ENCODE results near the gene POLE2. TPM values are rescaled to one million over a fixed set of nuclear protein-coding genes. Genes with fewer than 3 reads are reported as not detected.

POLE2 gene
- total RNA-seq, 1 donor from 2014 or later, result 6.7 TPM

GRCh38 chr14:49634547-49635334, 53.3 kb downstream of the POLE2 start, which contains the start of gene DNAAF2:
Gene DNAAF2, minus strand, starts transcription at chr14:49635244. Its CDS starts 95 bp downstream, at chr14:49635149.
- TF ChIP-seq, protein P1, sequence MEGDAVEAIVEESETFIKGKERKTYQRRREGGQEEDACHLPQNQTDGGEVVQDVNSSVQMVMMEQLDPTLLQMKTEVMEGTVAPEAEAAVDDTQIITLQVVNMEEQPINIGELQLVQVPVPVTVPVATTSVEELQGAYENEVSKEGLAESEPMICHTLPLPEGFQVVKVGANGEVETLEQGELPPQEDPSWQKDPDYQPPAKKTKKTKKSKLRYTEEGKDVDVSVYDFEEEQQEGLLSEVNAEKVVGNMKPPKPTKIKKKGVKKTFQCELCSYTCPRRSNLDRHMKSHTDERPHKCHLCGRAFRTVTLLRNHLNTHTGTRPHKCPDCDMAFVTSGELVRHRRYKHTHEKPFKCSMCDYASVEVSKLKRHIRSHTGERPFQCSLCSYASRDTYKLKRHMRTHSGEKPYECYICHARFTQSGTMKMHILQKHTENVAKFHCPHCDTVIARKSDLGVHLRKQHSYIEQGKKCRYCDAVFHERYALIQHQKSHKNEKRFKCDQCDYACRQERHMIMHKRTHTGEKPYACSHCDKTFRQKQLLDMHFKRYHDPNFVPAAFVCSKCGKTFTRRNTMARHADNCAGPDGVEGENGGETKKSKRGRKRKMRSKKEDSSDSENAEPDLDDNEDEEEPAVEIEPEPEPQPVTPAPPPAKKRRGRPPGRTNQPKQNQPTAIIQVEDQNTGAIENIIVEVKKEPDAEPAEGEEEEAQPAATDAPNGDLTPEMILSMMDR (IDR thresholded peaks at IDR 0.05; ENCODE audit: unreplicated experiment), result no peak
- Mint-ChIP-seq H3K27ac (ENCODE audit: unreplicated experiment) (peak within 1 kb of the TSS; percentile 99), H3K4me1 (ENCODE audit: unreplicated experiment) (peaks cover 16% of the 10 kb centered on the region), H3K9me3 (ENCODE audit: unreplicated experiment) (no peaks in the 10 kb centered on the region), H3K4me3 (ENCODE audit: unreplicated experiment) (peak within 1 kb of the TSS; percentile 99), H3K27me3 (ENCODE audit: unreplicated experiment) (peaks cover 19% of the 10 kb centered on the region), H3K36me3 (ENCODE audit: low read depth, unreplicated experiment) (peaks cover 17% of the 10 kb centered on the region)
- DNase-seq (ENCODE audit: low spot score), result peak; percentile 57

- peak overlapping the region; percentile 96 for H3K27ac Mint-ChIP-seq (ENCODE audit: unreplicated experiment)
- peak overlapping the region; percentile 98 for H3K4me3 Mint-ChIP-seq (ENCODE audit: unreplicated experiment)
- peaks cover 19% of the 10 kb centered on the region for H3K27me3 Mint-ChIP-seq (ENCODE audit: unreplicated experiment)
- DNase-seq (ENCODE audit: low spot score), result peak; percentile 97
- TF ChIP-seq, protein P1 (IDR thresholded peaks at IDR 0.05; ENCODE audit: unreplicated experiment), result peak; percentile 85
- peaks cover 16% of the 10 kb centered on the region for H3K4me1 Mint-ChIP-seq (ENCODE audit: unreplicated experiment)
- H3K9me3 Mint-ChIP-seq (ENCODE audit: unreplicated experiment), result no peaks in the 10 kb centered on the region
- peaks cover 16% of the 10 kb centered on the region for H3K36me3 Mint-ChIP-seq (ENCODE audit: low read depth, unreplicated experiment)
These were observed 54.1 kb downstream of the POLE2 start for GRCh38 chr14:49633640-49634546.

DNA sequence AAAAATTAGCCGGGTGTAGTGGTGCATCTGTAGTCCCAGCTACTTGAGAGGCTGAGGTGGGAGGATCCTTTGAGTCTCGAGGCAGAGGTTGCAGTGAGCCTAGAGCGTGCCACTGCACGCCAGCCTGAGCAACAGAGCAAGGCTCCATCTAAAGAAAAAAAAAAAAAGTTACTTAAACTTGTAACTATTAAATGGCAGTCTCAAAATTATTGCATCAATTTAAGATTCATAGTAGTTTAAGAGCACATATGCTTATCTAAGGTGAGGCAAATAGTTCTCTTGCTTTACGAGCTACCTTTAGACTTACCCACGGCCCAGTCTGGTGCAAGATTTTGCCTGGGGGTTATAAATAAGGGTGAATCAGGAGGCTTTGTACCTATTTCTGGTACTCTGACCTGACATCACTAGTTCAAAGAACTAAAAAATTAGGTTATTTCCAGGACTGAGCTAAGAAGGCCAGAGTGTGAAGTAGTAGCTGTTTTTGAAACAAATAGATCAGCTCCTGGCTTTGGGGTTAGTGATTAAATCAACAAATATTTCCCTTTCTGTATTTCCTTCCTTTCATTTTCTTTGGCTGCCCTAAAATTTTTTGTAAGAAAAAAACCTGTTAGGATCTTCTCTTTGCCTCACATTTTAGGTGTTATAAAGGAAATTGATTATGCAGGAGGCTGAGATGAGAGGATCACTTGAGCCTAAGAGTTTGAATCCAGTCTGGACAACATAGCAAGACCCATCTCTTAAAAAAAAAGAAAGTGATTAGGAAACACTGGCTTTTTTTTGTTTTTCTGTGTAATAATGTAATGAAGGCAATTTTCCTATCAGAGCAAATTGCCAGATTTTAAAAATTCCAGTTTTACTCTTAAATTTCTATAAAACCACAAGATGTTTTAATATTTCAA, 63.8 kb downstream of the POLE2 start:
- TF ChIP-seq, protein P1 (IDR thresholded peaks at IDR 0.05; ENCODE audit: unreplicated experiment), result no peak
- Mint-ChIP-seq H3K4me3 (ENCODE audit: unreplicated experiment) (no peak overlapping the region), H3K36me3 (ENCODE audit: low read depth, unreplicated experiment) (peaks cover 12% of the 10 kb centered on the region), H3K27ac (ENCODE audit: unreplicated experiment) (no peak overlapping the region), H3K4me1 (ENCODE audit: unreplicated experiment) (peaks cover 13% of the 10 kb centered on the region), H3K27me3 (ENCODE audit: unreplicated experiment) (peaks cover 17% of the 10 kb centered on the region), H3K9me3 (ENCODE audit: unreplicated experiment) (no peaks in the 10 kb centered on the region)
- no peak for DNase-seq (ENCODE audit: low spot score)

DNA sequence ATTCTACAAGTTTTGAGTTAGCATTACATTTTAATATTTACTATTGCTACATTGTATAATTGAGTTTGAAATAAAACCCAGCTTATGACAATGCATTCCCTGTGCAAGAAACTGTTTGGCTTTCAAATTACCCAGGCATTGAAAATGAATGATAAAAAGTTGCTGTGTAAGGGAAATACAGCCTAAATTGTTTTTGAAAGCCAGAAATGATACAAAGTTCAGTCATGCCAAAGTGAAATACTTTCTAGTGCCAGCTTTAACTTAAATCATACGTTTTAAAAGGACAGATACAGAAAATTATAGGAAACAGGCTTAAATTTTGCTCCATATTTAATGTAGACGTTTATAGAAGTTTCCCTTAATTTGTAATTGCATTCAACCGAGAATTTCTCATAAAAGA, 64.6 kb downstream of the POLE2 start:
- TF ChIP-seq, protein P1 (IDR thresholded peaks at IDR 0.05; ENCODE audit: unreplicated experiment), result no peak
- H3K27ac Mint-ChIP-seq (ENCODE audit: unreplicated experiment), result no peak overlapping the region
- peak overlapping the region; percentile 56 for H3K4me3 Mint-ChIP-seq (ENCODE audit: unreplicated experiment)
- DNase-seq (ENCODE audit: low spot score), result no peak
- H3K4me1 Mint-ChIP-seq (ENCODE audit: unreplicated experiment), result peaks cover 16% of the 10 kb centered on the region
- H3K27me3 Mint-ChIP-seq (ENCODE audit: unreplicated experiment), result peaks cover 19% of the 10 kb centered on the region
- H3K36me3 Mint-ChIP-seq (ENCODE audit: low read depth, unreplicated experiment), result peaks cover 18% of the 10 kb centered on the region
- no peaks in the 10 kb centered on the region for H3K9me3 Mint-ChIP-seq (ENCODE audit: unreplicated experiment)

All from endothelial cell (in vitro differentiated cells).